C4-2B (cell line): Measurements from ENCODE around the gene RHBDL1.

ENCODE experiments used
- H3K27ac ChIP-seq: fragments of 450-650 bp; 2 replicates; pipeline ENCODE4 v1.5.1; 2017
- CTCF ChIP-seq: fragments of 450-650 bp; conservative IDR thresholded peaks from 2 replicates; pipeline ENCODE4 v1.5.1; 2017; ENCODE audit warnings: mild to moderate bottlenecking
- ZFX ChIP-seq: fragments of 450-650 bp; IDR thresholded peaks from 2 replicates; pipeline ENCODE4 v1.6.1; 2017

Gene RHBDL1

DNA sequence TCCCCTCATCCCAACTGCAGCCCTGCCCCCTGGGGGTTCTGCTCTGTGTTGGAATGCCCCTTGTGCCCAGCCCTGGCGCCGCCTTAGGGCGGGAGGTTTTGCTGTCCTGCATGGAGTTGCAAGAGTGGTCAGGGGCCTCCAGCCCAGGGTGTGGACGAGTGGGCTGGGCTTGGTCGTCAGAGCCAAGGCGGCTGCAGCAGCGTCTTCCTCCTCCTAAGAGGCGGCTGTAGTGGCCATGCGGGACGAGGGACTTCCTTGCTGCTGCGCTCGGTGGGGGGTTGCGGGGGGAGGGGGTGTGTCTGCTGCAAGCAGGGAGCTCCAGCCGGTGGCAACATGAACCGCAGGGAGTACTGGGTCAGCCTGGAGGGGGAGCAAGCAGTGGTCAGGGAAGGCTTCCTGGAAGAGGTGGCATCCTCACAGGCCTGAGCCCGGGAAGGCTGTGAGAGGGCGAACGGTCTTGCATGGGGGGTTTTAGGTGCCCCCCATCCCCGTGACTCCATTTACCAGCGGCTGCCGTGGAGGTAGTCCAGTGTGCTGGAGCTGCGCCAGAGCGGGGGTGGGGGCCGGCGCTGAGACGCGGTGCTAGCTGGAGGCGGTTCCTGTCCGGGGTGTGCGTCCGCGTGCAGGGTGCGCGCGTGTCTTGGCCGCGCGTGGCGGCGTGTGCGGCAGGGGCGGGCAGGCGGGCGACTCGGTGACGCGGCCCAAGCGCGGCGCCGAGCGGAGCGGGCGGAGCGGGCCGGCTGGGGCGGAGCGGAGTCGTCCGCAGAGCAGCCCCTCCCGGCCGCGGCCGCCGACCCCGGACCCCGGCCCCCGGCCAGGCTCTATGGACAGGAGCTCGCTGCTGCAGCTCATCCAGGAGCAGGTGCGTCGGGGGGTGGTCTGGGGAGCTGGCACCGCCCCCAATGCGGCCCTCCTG is at the start of gene RHBDL1:
Gene RHBDL1 (plus strand): TSS at position 704 of the 916 bp plus-strand sequence. CDS start 120 bp downstream, at position 824.
- TF ChIP-seq CTCF (no peak), ZFX (no peak)

GRCh38 chr16:625977-626765 is 49.3 kb upstream of the RHBDL1 start:
- no peak for TF ChIP-seq ZFX
- no peak for TF ChIP-seq CTCF
- no peak overlapping the region for H3K27ac ChIP-seq

More for the DNA sequence above, at the start of gene RHBDL1:
- H3K27ac ChIP-seq: no peak within 1 kb of the TSS

DNA sequence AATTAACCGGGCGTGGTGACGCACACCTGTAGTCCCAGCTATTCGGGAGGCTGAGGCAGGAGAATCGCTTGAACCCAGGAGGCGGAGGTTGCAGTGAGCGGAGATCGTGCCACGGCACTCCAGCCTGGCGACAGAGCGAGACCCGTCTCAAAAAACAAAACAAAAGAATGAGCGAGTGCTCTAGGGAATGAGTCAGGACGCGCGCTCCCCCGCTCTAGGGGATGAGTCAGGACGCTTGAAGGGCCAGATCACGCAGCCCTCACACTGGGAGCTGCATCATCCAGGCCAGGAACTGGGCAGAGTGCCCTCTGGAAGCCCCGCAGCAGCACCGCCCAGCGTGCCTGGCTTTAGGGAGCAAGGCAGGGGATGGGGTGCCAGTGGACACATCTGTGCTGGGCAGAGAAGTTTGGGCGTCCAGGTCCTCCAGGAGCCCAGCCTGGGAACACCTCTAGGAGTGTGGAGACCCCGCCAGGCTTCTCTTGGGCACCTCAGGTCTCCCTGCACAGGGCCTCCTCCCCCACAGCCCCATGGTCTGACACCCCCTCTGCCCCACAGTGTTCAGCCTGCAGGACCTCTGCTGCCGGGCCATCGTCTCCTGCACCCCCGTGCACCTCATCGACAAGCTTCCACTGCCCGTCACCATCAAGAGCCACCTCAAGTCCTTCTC is 48.6 kb upstream of the RHBDL1 start:
- TF ChIP-seq CTCF: no peak
- TF ChIP-seq ZFX: no peak
- no peak overlapping the region for H3K27ac ChIP-seq

DNA sequence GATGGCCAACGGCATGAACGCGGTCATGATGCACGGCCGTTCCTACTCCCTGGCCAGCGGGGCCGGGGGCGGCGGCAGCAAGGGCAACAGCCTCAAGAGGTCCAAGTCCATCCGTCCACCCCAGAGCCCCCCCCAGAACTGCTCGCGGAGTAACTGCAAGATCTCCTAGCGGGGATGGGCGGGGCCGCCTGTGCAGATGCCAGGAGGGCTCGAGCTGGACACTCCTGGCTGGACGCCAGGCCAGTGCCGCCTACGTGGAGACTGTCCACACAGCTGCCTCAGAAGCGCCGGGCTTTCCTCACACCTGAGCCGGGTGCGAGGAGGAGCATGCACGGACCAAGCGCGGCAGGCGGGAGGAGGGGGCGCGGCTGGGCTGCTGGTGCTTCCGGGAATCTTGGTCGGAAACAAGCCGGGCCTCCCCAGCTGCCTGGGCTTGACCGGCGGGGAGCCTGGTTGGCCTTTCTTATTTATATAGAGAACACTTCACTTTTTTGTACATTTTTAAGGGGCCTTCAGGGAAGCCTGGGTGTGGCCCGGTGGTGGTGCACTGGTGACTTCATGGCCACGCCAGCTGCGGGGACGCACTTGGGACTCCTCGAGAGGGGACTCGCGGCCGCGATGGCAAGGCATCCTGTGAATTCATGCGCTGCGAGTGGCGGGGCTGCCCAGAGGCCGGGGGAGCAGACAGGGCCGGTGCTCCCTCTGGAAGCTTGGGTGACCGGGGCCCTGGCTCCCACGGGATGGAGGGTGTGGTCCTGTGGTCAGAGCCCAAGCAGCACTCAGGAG is 47.8 kb upstream of the RHBDL1 start:
- H3K27ac ChIP-seq: no peak overlapping the region

DNA sequence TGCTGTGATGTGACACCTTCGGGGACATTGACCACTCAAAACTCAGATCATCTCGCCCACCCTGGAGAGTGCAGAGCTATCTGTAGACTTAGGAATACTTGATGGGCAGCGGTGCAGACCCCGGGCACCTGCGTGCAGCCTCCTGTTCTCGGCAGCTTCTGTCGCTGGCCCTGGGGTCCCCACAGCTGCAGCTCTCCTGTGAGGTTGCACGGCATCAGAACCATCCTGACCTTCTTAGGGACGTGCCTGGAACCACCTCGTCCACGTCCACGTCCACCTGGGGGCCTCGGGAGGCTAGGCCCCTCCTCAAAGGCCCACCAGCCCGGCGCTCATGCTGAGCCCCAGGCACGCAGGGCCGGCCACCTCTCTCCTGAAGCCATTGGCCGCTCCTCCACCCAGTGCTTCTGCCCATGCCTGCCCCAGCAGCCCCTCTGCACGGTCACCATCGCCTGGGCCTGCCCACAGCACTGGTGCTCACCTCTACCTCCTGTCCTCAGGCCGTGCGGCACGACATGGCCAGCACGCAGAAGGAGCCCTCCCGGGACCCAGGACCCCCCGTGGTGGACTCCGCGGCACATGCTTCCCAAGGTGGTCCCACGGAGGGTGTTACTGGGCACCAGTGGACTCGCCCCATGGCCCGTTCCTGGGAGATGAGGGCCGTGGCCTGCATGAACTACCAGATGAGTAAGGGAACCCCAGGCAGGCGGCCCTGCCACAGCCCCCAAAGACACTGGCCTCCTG is 47.0 kb upstream of the RHBDL1 start:
- no peak overlapping the region for H3K27ac ChIP-seq
- TF ChIP-seq ZFX: no peak
- TF ChIP-seq CTCF: no peak

More for the DNA sequence above, 47.8 kb upstream of the RHBDL1 start:
- TF ChIP-seq CTCF (no peak), ZFX (no peak)

DNA sequence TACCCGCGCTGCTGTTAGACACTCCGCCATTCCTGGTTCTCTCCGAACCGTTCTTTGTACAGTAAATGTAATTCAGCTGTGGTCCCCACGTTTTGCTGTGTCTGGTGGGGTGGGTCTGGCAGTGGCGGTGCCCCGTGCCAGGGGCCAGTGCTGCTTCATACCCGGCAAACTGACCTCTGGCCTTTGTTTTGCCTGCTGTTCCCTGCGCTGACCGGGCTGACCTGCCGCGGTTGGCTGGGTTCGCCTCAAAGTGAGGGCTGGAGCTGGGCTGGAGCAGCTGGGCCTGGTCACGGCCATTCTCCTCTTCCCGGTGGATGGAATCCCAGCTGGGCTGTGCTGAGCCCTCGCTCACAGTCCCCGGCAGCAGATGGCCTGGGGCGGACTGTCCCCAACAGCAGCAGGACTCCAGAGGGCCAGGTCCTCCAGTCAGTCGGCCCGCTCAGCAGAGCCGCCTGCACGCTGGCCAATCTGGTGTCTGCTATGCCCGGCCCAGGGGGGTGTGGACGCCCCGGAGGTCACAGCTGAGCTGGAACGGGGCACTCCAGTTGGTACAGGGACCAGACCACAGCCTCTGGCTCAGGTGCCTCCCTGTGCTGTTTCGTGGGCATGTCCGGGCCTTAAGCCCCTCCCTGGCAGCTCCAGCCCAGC is 46.2 kb upstream of the RHBDL1 start:
- TF ChIP-seq ZFX: no peak
- no peak for TF ChIP-seq CTCF
- H3K27ac ChIP-seq: no peak overlapping the region
